Muscle layer of duodenum (tissue), 2 donors: Measurements from ENCODE around the gene KAT2A.
A peak's percentile ranks its signal among the peaks of the same experiment; 100 is the strongest.

Experiments
- H3K27ac ChIP-seq: one replicate; pipeline ENCODE4 v1.7.0; 2013; ENCODE audit warnings: mild to moderate bottlenecking, low read length
- H3K27me3 ChIP-seq: one replicate; pipeline ENCODE4 v1.7.0; 2013; ENCODE audit warnings: low read depth, mild to moderate bottlenecking, control low read depth, low read length
- H3K36me3 ChIP-seq, 2 donors: one replicate each; pipeline ENCODE4 v1.7.0; 2013; ENCODE audit warnings: low read length in 2 of 2, control low read depth in 1 of 2, mild to moderate bottlenecking in 1 of 2; ENCODE audit not compliant: insufficient read depth in 2 of 2, control insufficient read depth in 1 of 2
- H3K4me1 ChIP-seq, 2 donors: one replicate each; pipeline ENCODE4 v1.7.0; 2013; ENCODE audit warnings: low read length in 2 of 2, mild to moderate bottlenecking in 2 of 2, control low read depth in 1 of 2, moderate library complexity in 1 of 2; ENCODE audit not compliant: insufficient read depth in 2 of 2, control insufficient read depth in 1 of 2
- H3K4me3 ChIP-seq, 2 donors: one replicate each; pipeline ENCODE4 v1.7.0; 2013; ENCODE audit warnings: low read length in 2 of 2, low read depth in 1 of 2, mild to moderate bottlenecking in 1 of 2
- H3K9me3 ChIP-seq, 2 donors: one replicate each; pipeline ENCODE4 v1.7.0; 2013; ENCODE audit warnings: low read length in 2 of 2, control low read depth in 1 of 2, mild to moderate bottlenecking in 1 of 2; ENCODE audit not compliant: control insufficient read depth in 1 of 2
- donor health status: healthy.

The KAT2A gene

GRCh38 chr17:42111871-42112551 is 9.2 kb downstream of the KAT2A start:
- H3K27ac ChIP-seq: peak overlapping the region; percentile 96
- H3K27me3 ChIP-seq: no peaks in the 10 kb centered on the region
- peaks cover 8 to 18% of the 10 kb centered on the region in 2 donors for H3K4me1 ChIP-seq
- H3K36me3 ChIP-seq: peaks cover 0 to 9% of the 10 kb centered on the region in 2 donors
- H3K4me3 ChIP-seq: peak overlapping the region; percentile 67 to 83
- H3K9me3 ChIP-seq: no peaks in the 10 kb centered on the region

DNA sequence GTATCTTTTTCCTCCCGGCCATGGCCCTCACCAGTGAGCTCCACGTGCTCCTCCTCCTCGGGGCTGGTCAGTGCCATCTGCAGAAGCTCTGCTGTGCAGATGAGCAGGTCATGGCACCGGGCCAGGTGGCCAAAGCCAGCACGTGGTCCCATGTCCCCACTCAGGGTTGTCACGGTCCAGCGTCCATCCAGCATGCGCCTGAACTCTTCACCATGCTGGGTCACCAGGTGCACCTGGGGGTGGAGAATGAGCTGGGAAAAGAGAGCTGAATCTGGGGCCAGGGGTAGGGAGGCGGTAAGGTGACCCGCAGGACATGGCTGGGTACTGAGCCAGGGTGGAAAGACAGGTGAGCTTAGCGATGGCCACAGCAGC is 9.9 kb downstream of the KAT2A start:
- Histone ChIP-seq H3K4me1 (peaks cover 8 to 18% of the 10 kb centered on the region in 2 donors), H3K4me3 (peak overlapping the region; percentile 67 to 83), H3K9me3 (no peaks in the 10 kb centered on the region), H3K36me3 (peaks cover 0 to 7% of the 10 kb centered on the region in 2 donors), H3K27me3 (no peaks in the 10 kb centered on the region), H3K27ac (peak overlapping the region; percentile 96)

DNA sequence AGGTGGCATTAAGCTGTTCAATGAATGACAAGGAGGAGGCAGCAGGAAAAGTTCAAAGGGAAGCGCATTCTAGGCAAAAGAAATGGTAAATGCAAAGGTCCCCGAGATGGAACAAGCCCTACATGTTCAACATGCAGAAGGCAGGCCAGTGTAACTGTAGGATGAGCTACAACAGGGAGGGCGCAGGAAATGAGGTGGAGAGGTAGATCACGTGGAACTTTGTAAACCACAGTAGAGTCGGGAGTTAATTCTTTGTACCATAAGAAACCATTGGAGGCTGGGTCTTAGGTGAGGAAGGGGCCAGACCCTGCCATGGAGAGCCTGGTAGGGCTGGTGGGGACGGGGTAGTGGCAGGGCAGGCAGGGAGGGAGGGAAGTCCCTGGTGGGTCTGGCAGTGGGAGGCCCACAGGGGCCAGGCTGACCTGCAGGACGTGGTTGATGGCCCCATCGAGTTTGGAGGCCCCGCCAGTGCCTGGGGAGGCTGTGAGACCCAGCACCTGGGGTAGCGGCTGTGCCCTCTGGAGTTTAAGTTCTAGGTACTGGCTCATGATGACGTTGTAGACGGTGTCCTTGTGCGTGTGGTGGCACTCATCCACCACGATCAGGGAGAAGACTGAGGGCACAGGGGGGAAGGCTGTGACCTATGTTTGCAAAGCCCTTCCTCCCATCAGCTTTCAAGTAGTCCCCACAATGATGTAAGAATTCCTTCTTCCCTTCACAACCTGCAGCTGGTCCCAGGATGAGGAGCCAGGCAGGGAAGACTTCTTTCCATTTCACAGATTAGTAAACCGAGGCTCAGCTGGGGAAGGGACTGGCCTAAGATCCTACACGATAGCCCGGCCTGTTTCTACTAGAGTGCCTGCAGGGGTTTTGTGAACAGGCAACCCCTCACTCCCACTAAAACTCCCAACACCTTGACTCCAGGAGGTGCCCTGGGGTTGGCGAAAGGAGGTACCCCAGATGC is 10.6 kb downstream of the KAT2A start:
- Histone ChIP-seq H3K27ac (no peak overlapping the region), H3K27me3 (no peaks in the 10 kb centered on the region), H3K36me3 (peaks cover 0 to 10% of the 10 kb centered on the region in 2 donors), H3K9me3 (no peaks in the 10 kb centered on the region), H3K4me3 (no peak overlapping the region), H3K4me1 (peaks cover 8 to 18% of the 10 kb centered on the region in 2 donors)

DNA sequence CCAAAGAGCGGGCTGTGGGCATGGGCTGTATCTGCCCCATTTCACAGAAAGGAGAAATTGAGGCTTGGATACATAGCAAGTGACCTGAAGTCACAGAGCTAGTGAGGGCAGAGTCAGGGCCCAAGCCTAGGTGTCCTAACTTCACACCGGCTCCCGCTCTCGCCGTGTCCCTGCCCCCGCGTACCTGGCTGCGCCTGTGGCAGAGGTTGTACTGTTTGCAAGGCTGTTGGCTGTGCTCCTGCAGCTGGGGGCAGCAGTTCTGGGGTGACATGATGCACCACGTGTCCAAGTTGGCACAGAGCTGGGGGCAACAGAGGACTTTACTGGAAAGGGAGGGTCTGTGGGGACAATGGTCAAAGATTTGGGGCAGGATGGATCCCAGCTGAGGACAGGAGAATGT is 12.1 kb downstream of the KAT2A start:
- Histone ChIP-seq H3K27me3 (no peaks in the 10 kb centered on the region), H3K36me3 (peaks cover 0 to 25% of the 10 kb centered on the region in 2 donors), H3K4me3 (no peak overlapping the region), H3K9me3 (no peaks in the 10 kb centered on the region), H3K4me1 (peaks cover 8 to 18% of the 10 kb centered on the region in 2 donors), H3K27ac (no peak overlapping the region)

DNA sequence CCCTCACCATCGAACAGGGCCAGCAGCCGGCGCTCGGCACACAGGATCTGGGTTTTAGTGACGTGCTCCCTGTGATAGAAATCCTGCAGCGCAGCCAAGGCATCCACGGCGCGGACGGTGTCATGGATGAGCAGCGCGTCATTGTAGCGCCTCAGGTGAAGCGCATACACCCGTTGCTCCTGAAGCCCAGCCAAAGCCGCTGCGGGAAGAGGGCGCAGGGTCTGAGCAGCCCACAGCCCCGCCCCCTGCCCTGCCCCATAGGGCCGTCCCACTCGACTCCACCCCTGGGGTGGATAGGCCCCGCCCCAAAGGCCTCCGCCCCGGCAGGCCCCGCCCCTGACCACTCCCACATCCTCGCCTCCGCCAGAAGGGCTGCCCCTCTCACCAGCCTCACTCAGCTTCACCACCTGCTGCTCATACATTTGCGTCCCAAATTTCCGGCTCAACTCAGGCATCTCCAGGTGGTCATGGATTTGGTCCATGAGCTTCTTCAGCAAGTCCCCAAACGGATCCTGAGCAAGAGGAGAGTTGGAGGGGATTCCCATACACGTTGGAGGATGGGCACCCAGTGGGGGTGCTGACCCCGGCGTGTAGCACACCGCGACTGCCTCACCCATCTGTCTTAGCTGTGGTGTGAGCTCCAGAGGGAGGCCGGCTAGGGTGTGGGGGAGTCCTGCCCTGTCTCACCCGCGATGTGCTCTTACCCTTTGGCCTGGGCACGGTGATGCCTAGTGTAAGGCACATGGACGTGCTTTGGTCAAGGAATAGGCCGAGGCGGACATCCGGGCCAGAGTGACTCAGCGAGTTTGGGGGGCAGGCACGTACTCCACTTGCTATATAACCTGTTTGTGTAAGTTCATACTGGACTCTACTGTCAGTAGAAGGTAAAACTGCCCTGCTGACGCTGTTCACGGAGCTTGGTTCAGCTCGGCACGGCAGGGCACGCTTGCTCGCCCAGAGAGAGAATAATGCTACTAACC is 13.3 kb downstream of the KAT2A start:
- H3K4me3 ChIP-seq: peak overlapping the region in 1 of 2 donors; percentile 14
- H3K36me3 ChIP-seq: peaks cover 0 to 32% of the 10 kb centered on the region in 2 donors
- H3K27ac ChIP-seq: no peak overlapping the region
- H3K4me1 ChIP-seq: peaks cover 6 to 14% of the 10 kb centered on the region in 2 donors
- H3K9me3 ChIP-seq: no peaks in the 10 kb centered on the region
- no peaks in the 10 kb centered on the region for H3K27me3 ChIP-seq

DNA sequence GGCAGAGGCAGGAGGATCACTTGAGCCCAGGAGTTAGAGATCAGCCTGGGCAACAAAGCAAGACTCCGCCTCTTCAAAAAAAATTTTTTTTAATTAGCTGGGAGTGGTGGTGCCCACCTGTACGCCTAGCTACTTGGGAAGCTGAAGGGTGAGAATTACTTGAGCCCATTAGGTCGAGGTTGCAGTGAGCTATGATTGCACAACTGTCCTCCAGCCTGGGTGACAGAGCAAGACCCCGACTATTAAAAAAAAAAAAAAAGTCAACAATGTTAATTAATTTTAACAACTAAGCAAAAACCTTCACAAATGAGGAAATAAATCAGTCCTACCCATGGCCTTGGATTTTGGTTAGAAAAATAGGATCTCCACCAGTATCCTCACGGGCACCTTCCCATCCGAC is 14.0 kb downstream of the KAT2A start:
- H3K4me3 ChIP-seq: no peak overlapping the region
- H3K9me3 ChIP-seq: no peaks in the 10 kb centered on the region
- no peaks in the 10 kb centered on the region for H3K27me3 ChIP-seq
- peaks cover 4 to 12% of the 10 kb centered on the region in 2 donors for H3K4me1 ChIP-seq
- no peak overlapping the region for H3K27ac ChIP-seq
- H3K36me3 ChIP-seq: peaks cover 0 to 32% of the 10 kb centered on the region in 2 donors

GRCh38 chr17:42106009-42106408 is 15.2 kb downstream of the KAT2A start:
- H3K4me1 ChIP-seq: peaks cover 0 to 6% of the 10 kb centered on the region in 2 donors
- H3K4me3 ChIP-seq: no peak overlapping the region
- H3K9me3 ChIP-seq: no peaks in the 10 kb centered on the region
- H3K27ac ChIP-seq: no peak overlapping the region
- peaks cover 0 to 32% of the 10 kb centered on the region in 2 donors for H3K36me3 ChIP-seq
- no peaks in the 10 kb centered on the region for H3K27me3 ChIP-seq

GRCh38 chr17:42104264-42104663 is 16.9 kb downstream of the KAT2A start:
- Histone ChIP-seq H3K27ac (no peak overlapping the region), H3K9me3 (no peaks in the 10 kb centered on the region), H3K4me1 (peaks cover 0 to 5% of the 10 kb centered on the region in 2 donors), H3K36me3 (peaks cover 0 to 32% of the 10 kb centered on the region in 2 donors), H3K27me3 (no peaks in the 10 kb centered on the region), H3K4me3 (no peak overlapping the region)

GRCh38 chr17:42103221-42103954 is 17.8 kb downstream of the KAT2A start:
- no peaks in the 10 kb centered on the region for H3K27me3 ChIP-seq
- no peak overlapping the region for H3K4me3 ChIP-seq
- H3K4me1 ChIP-seq: peaks cover 0 to 5% of the 10 kb centered on the region in 2 donors
- H3K36me3 ChIP-seq: peaks cover 0 to 25% of the 10 kb centered on the region in 2 donors
- H3K27ac ChIP-seq: no peak overlapping the region
- no peaks in the 10 kb centered on the region for H3K9me3 ChIP-seq

DNA sequence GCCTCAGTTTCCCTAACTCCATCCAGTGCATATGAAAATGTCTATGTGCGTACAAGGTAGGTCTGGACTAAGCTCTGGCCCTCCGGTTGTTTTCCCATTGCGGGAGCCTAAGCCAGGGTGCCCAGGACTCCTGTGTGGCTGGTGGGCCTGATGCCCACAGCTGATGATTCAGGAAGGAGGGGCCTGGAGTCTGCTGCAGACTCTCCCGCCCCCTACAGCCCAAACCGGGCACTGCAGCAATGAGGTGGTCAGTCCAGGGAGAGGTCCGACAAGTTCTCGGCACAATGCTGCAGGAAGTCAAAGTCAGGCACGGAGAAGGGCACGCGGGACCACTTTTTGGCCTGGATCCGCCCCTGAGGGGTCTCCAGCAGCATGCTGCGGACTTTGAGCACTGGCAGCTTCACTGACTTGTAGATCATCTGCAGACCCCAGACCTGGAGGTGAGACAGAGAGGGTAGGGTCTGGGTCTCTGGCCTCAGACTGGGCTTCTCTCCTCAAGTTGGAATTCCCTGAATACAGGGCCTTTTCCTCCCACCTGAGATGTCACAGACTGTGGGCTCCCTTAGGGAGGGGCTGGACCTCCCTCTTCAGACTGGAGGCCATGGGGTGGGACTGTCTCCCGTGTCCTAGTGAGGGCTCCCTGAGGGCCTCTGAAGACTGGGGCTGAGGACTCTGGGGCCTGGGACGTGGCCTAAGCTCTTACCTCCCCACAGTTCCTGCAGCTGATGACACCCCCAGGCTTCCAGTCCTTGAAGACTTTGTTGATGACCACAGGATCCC is 19.5 kb downstream of the KAT2A start:
- peaks cover 0 to 14% of the 10 kb centered on the region in 2 donors for H3K4me1 ChIP-seq
- H3K4me3 ChIP-seq: no peak overlapping the region
- no peak overlapping the region for H3K27ac ChIP-seq
- peaks cover 11% of the 10 kb centered on the region for H3K27me3 ChIP-seq
- peaks cover 0 to 25% of the 10 kb centered on the region in 2 donors for H3K36me3 ChIP-seq
- no peaks in the 10 kb centered on the region for H3K9me3 ChIP-seq
